HK-2 (cell line): ENCODE results near the gene KIAA0930.

Experiments used
- DNase-seq: peaks from one replicate; pipeline ENCODE4 v3.0.0-alpha.2; 2018; ENCODE audit not compliant: unreplicated experiment

KIAA0930 gene

GRCh38 chr22:45216133-45217003, 24.3 kb downstream of the KIAA0930 start:
- DNase-seq, result no peak

GRCh38 chr22:45212992-45213751, 27.5 kb downstream of the KIAA0930 start:
- no peak for DNase-seq

- peak; percentile 83 for DNase-seq
Measured at GRCh38 chr22:45212306-45212709, 28.4 kb downstream of the KIAA0930 start.

- no peak for DNase-seq
Measured at GRCh38 chr22:45211848-45212247, 28.8 kb downstream of the KIAA0930 start.

GRCh38 chr22:45211435-45211834, 29.3 kb downstream of the KIAA0930 start:
- no peak for DNase-seq

- no peak for DNase-seq
Measured at GRCh38 chr22:45210991-45211390, 29.7 kb downstream of the KIAA0930 start.

- DNase-seq, result no peak
Measured at GRCh38 chr22:45210577-45210976, 30.1 kb downstream of the KIAA0930 start.

- DNase-seq, result no peak
Measured at GRCh38 chr22:45210174-45210573, 30.5 kb downstream of the KIAA0930 start.

GRCh38 chr22:45208993-45209838, 31.5 kb downstream of the KIAA0930 start:
- peak; percentile 25 for DNase-seq

GRCh38 chr22:45208696-45208992, 32.0 kb downstream of the KIAA0930 start:
- DNase-seq, result no peak

GRCh38 chr22:45207981-45208664, 32.6 kb downstream of the KIAA0930 start:
- no peak for DNase-seq

GRCh38 chr22:45207533-45207932, 33.2 kb downstream of the KIAA0930 start:
- DNase-seq, result no peak

GRCh38 chr22:45206233-45206632, 34.5 kb downstream of the KIAA0930 start:
- no peak for DNase-seq

- DNase-seq, result no peak
Measured at GRCh38 chr22:45205276-45205925, 35.3 kb downstream of the KIAA0930 start.

GRCh38 chr22:45204819-45205218, 35.9 kb downstream of the KIAA0930 start:
- no peak for DNase-seq

- no peak for DNase-seq
Measured at GRCh38 chr22:45204241-45204640, 36.5 kb downstream of the KIAA0930 start.

GRCh38 chr22:45203150-45203951, 37.3 kb downstream of the KIAA0930 start:
- no peak for DNase-seq

- no peak for DNase-seq
Measured at GRCh38 chr22:45202333-45203149, 38.2 kb downstream of the KIAA0930 start.

- no peak for DNase-seq
Measured at GRCh38 chr22:45201678-45202332, 38.9 kb downstream of the KIAA0930 start.
